HG03571 (cell line): ENCODE results near the gene AHNAK.
"Not testable (repeated sequence)": the region's sequence is repeated elsewhere in the genome, so short reads cannot be mapped to it uniquely, and the experiment has no call there.

Source experiments
- ATAC-seq: cut with Tn5 transposase; IDR thresholded peaks from one replicate; pipeline ENCODE4 v1.9.1; 2021; ENCODE audit not compliant: unreplicated experiment

Gene AHNAK

DNA sequence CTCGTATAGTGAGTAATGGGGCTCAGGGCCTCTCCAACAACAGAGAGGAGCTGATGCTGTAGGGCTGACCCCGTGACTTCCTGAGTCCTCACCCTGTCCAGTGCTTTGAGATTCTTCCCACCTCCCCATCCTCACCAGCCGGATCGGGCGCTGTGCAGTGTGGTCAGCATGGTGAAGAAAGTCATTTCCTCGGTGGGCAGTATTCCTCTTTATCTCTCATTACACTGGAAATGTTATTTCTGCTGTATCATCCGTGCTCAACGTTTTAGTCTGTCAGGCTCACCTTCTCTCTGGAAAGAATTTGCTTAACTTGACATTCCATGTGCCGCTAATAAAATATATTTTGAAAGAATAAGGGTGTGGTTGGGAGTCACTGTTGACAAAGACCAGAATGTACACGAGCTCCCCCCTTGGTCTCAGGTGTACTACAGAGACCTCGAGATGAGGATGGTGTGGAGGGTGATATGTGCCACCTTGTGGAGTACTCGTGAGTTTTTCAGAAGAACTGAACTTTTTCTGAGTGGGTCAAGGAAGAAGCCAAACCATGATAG is 153.5 kb downstream of the AHNAK start:
- no peak for ATAC-seq

DNA sequence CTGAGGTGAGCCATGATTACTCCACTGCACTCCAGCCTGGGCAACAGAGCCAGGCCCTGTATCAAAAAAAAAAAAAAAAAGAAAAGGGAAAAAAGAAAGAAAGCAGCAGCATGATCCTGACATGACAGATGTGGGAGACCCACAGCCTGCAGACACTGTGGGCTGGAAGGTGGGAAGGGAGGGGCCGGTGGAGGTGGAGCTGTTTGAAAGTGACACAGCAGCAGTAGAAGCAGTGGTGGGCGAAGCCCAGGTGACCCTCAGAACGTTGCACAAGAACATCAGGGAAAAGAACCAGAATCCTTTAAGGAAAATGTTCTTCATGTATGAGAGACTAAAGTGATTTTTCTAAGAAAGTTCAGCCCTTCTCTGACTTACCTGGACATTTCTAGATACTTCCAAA is 154.1 kb downstream of the AHNAK start:
- ATAC-seq, result no peak

GRCh38 chr11:62391642-62392425 is 154.8 kb downstream of the AHNAK start:
- no peak for ATAC-seq

GRCh38 chr11:62390722-62391121 is 155.9 kb downstream of the AHNAK start:
- ATAC-seq, result no peak

- no peak for ATAC-seq
Observed at GRCh38 chr11:62390237-62390636, 156.4 kb downstream of the AHNAK start.

DNA sequence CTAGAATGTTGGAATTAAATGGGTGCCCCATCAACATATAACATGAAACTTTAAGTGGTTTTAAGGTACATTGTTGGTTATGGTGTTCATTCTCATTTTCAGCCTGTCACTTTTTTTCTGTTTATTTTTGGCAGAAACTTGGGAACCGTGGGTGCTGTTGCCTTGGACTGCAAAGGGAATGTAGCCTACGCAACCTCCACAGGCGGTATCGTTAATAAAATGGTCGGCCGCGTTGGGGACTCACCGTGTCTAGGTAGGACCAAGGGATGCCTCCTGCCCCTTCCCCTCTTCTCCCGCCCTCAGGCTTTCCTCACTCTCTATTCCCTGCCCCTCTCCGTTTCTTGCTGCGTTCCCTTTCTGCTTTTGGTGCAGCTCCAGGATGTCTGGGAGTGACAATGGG is 157.6 kb downstream of the AHNAK start:
- no peak for ATAC-seq

- no peak for ATAC-seq
Observed at GRCh38 chr11:62387381-62387780, 159.2 kb downstream of the AHNAK start.

DNA sequence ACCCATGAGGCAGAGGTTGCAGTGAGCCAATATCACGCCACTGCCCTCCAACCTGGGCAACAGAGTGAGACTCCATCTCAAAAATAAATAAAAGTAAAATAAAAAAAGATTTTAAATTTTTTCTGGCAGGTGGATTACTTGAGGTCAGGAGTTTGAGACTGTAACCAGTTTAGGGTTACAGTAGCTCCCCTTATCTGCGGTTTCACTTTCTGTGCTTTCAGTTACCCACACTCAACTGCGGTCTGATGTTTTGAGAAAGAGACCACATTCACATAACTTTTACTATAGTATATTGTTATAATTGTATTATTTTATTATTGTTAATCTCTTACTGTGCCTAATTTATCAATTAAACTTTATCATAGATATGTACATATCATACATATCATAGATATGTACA is 160.5 kb downstream of the AHNAK start:
- not testable (repeated sequence) for ATAC-seq

DNA sequence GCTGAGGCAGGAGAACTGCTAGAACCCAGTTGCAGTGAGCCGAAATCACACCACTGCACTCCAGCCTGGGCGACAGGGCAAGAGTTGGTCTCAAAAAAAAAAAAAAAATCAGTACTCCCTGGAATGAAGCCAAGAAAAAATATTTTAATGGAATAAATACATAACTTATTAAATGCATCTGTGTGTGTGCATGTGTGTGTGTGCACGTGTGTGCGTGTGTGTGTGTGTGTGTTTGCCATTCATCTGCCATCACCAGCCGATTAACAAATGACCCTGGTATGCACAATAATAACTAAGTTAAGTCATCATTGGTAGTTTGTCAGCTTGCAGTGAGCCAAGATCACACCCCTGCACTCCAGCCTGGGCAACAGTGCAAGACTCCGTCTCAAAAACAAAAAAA is 162.8 kb downstream of the AHNAK start:
- ATAC-seq, result no peak
